GM21526 (cell line): Measurements from ENCODE around the gene FSD1L.
A peak's percentile ranks its signal among the peaks of the same experiment; 100 is the strongest.
"Not testable (repeated sequence)": the region's sequence is repeated elsewhere in the genome, so short reads cannot be mapped to it uniquely, and the experiment has no call there.

Experiments
- ATAC-seq: cut with Tn5 transposase; IDR thresholded peaks from one replicate; pipeline ENCODE4 v1.9.1; 2021; ENCODE audit warnings: moderate library complexity; ENCODE audit not compliant: unreplicated experiment, low FRiP score

Gene FSD1L

GRCh38 chr9:105475302-105475701 is 27.5 kb downstream of the FSD1L start:
- ATAC-seq = no peak

DNA sequence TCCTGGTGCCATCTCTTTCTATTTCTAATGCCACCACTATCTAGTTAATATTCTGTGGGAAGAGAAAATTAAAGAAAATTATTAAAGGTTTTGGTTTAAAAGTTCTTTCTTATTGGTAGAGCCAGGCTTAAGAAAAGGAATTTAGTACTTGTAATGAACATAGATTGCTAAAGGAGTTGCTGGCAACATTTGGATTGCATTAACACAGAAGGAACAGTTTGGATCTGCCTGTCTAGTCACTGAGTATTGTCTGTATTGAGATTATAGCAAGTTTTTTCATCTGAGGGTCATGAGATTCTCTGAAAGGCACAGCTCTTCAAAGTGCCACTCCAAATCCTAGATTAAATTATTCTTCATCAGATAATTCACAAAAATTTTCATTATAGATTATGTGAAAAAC is 32.0 kb downstream of the FSD1L start:
- ATAC-seq = no peak

- ATAC-seq = no peak
Observed at GRCh38 chr9:105483618-105484017, 35.8 kb downstream of the FSD1L start.

- no peak for ATAC-seq
Observed at GRCh38 chr9:105484226-105484625, 36.4 kb downstream of the FSD1L start.

- ATAC-seq = no peak
Observed at GRCh38 chr9:105485131-105485530, 37.3 kb downstream of the FSD1L start.

DNA sequence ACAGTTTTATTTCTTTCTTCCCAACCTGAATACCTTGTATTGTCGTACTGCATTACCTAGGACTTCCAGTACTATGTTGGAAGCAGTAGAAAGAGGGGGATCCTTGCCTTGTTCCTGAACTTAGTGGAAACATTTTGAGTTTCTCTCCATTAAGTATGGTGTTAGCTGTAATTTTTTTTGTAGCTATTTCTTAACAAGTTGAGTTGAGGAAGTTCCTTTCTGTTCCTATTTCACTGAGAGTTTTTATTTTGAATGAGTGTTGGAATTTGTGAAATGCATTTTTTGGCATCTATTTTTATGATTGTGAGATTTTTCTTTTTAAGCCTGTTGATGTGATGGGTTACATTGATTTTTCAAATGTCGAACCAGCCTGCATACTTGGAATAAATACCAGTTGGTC is 49.0 kb downstream of the FSD1L start:
- ATAC-seq = no peak

- no peak for ATAC-seq
Observed at GRCh38 chr9:105497704-105498103, 49.9 kb downstream of the FSD1L start.

- peak; percentile 79 for ATAC-seq
Observed at GRCh38 chr9:105500108-105500766, 52.4 kb downstream of the FSD1L start.

DNA sequence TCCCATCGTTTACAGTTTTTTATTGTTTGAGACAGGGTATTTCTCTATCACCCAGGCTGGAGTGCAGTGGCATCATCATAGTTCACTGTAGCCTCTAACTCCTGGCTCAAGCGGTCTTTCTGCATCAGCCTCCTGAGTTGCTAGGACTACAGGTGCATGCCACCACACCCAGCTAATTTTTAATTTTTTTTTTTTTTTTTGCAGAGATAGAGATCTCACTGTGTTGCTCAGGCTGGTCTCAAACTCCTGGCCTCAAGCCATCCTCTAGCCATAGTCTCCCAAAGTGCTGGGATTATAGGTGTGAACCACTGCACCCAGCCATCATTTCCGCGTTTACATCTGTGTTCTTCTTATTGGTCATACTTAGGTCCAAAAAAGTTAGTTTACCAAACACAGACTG is 53.6 kb downstream of the FSD1L start:
- no peak for ATAC-seq

DNA sequence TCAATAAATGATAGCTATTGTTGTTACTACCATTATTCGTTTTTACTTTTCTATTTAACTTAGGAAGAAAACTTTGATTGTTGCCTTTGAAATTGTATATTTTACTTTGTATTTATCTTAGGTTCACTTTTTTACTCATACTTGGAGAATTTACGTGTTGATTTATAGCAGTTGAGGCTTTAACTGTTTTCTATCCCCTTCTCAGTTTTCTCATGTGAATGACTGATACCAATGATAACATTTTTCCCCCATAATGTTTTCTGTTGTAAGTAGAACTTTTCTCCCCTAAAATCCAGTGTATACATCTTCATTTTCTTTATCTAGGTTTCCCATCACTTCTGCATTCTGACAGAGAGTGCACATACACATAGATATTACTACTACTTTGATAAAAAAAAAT is 54.4 kb downstream of the FSD1L start:
- no peak for ATAC-seq

DNA sequence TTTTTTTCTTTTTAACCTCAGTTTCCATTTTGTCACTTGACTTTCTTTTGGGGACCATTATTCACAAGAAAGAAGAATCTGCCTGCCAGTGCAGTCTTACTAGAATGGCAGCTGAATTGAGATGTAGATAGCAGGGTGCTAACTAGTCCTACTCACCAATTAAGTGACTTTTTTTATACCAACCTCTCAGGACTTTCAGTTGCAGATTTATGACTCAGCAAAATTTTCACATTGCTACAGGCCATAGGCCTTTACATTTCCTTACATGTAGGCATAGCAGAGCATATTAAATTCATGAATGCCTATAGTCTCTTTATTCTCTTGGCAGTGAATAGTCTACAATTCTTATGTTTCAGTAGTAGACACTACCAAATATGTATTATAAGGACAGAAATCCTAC is 56.0 kb downstream of the FSD1L start:
- peak; percentile 47 for ATAC-seq

GRCh38 chr9:105507096-105507790 is 59.4 kb downstream of the FSD1L start:
- ATAC-seq = no peak

DNA sequence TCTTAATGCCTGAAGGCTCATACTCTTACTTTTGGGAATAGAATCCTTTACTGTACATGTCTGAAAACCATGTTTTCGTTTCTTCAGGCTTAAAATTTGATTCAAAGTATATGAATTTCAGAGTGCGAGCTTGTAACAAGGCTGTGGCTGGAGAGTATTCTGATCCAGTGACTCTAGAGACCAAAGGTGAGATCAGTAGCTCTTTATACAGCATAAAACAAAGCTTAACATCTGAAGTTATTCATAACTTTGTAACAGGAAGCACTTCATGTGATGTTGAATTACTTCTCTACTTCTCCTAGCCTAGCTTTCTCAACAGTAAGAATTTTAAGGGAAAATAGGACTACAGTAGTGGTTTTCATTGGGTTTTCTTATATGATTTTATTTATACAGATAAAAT is 60.7 kb downstream of the FSD1L start:
- ATAC-seq = no peak

DNA sequence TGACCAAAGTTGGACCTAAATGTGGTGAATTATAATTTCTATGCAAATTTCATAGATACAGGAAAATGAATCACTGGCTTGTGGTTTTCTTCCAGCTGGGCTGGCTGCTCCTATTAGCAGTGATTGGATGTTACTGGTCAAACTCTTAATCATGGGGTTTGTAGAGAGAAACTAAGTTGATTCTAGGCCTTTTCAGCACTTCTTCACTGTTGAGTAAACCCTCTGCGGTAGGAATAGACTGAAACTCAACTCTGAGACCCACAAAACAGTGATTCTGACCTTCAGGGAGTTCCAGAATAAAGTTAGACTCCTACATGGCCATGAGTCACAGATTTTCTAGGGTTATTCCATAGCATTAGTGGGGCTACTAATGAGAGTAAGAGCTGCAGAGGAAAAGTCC is 62.2 kb downstream of the FSD1L start:
- peak; percentile 65 for ATAC-seq

DNA sequence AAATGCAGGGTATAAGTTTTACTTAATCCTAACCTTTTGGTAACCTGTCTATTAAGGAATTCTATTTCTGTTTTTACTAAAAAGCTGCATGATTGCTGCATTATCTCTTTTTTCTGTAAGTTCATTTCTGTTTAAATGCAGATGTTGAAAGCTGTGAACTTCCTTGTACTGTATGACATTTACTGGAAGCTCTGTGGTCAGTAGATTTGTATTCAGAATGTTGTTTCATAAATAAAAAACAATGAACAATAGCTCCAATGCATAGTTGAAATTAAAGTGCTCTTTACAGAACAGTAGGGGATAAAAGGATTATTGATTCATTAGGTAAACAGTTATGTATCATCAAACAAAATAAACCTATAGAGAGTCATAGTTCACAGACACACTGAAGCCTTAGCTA is 63.6 kb downstream of the FSD1L start:
- no peak for ATAC-seq

GRCh38 chr9:105515811-105516413 is 68.1 kb downstream of the FSD1L start:
- no peak for ATAC-seq

DNA sequence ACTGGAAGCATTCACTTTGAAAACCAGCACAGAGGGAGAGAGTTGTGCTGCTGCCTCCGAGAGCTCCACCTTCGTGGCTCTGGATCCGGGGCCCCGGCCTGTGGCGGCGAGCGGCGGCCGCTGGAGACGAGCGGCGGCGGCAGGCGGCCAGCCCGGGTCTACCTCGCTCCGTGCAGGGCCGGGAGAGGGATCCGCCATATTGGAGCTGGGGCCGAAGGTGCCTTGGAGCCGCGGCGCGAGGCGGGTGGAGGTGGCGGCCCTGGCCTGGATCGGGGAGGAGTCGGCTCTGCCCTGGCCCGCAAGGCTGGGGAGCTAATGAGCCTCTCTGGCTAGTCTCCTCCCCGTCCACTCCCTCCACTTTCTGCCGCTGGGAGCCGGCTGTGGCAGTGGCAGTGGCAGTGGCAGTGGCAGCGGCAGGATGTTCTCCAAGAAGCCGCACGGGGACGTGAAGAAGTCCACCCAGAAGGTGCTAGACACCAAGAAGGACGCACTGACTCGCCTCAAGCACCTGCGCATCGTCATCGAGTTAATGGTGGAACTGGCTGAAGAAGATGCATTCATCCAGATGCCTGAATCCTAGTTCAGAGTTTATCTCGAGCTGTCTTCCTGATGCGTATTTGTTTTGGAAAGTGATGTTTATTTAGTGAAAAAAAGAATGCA is 72.0 kb downstream of the FSD1L start:
- peak; percentile 59 for ATAC-seq

GRCh38 chr9:105520992-105521391 is 73.2 kb downstream of the FSD1L start:
- not testable (repeated sequence) for ATAC-seq

DNA sequence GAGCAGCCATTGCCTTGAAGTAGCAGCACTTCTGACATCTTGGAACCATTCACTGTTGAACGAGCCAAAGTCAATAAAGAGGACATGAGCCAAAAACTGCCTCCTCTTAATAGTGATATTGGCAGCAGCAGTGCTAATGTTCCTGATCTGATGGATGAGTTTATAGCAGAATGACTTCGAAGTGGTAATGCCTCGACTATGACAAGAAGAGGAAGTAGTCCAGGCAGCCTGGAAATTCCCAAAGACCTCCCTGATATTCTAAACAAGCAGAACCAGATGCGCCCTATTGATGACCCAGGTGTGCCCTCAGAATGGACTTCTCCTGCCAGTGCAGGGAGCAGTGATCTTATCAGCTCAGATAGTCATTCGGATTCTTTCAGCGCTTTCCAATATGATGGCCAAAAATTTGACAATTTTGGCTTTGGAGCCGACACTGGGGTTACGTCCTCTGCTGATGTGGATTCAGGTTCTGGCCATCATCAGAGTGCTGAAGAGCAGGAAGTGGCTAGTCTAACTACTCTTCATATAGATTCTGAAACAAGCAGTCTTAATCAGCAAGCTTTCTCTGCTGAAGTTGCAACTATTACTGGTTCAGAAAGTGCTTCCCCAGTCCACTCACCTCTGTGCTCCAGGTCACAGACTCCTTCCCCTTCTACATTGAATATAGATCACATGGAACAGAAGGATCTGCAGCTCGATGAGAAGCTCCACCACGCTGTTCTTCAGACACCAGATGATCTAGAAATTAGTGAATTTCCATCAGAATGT is 75.0 kb downstream of the FSD1L start:
- ATAC-seq = peak; percentile 93

- ATAC-seq = no peak
Observed at GRCh38 chr9:105531530-105531929, 83.7 kb downstream of the FSD1L start.
